ENCODE data around the gene PALLD. TPM values are rescaled to one million over a fixed set of nuclear protein-coding genes. Genes with fewer than 3 reads are reported as not detected.

Gene PALLD
- total RNA-seq, 4 donors from 2014 or later = 58.5 to 164 (median 84.2) TPM

GRCh38 chr4:168841672-168842019, 344.8 kb downstream of the PALLD start:
- TF ChIP-seq CTCF (IDR thresholded peaks at IDR 0.05) = no peak
- ATAC-seq (ENCODE audit: low FRiP score) (no peak), DNase-seq (ENCODE audit: low spot score) (no peak)

GRCh38 chr4:168842186-168842585, 345.3 kb downstream of the PALLD start:
- TF ChIP-seq CTCF (IDR thresholded peaks at IDR 0.05) = no peak
- DNase-seq (ENCODE audit: low spot score) (no peak), ATAC-seq (ENCODE audit: low FRiP score) (no peak)

- ATAC-seq (ENCODE audit: low FRiP score) = no peak
- TF ChIP-seq CTCF (IDR thresholded peaks at IDR 0.05) = no peak
- DNase-seq (ENCODE audit: low spot score) = no peak
Measured at GRCh38 chr4:168843635-168844034, 346.8 kb downstream of the PALLD start.

GRCh38 chr4:168844353-168845049, 347.6 kb downstream of the PALLD start:
- DNase-seq (ENCODE audit: low spot score) (no peak), ATAC-seq (ENCODE audit: low FRiP score) (peak; percentile 48)
- TF ChIP-seq CTCF (IDR thresholded peaks at IDR 0.05) = no peak

- ATAC-seq (ENCODE audit: low FRiP score) (no peak), DNase-seq (ENCODE audit: low spot score) (no peak)
- no peak for TF ChIP-seq CTCF (IDR thresholded peaks at IDR 0.05)
Measured at GRCh38 chr4:168845897-168846296, 349.0 kb downstream of the PALLD start.

GRCh38 chr4:168846414-168846813, 349.6 kb downstream of the PALLD start:
- no peak for TF ChIP-seq CTCF (IDR thresholded peaks at IDR 0.05)
- ATAC-seq (ENCODE audit: low FRiP score) = no peak
- no peak for DNase-seq (ENCODE audit: low spot score)

- peak; percentile 34 for ATAC-seq (ENCODE audit: low FRiP score)
- DNase-seq (ENCODE audit: low spot score) = no peak
- TF ChIP-seq CTCF (IDR thresholded peaks at IDR 0.05) = no peak
Measured at GRCh38 chr4:168847771-168848502, 351.1 kb downstream of the PALLD start.
